Brain microvascular endothelial cell (primary cell): ENCODE data around the gene TRIM60.
"Not testable (repeated sequence)": the region's sequence is repeated elsewhere in the genome, so short reads cannot be mapped to it uniquely, and the experiment has no call there.

Experiments
- DNase-seq: peaks from one replicate; pipeline ENCODE4 v3.0.0-alpha.2; 2020
- H3K27ac ChIP-seq: fragments of 250-450 bp; sonication (Bioruptor Pico); 2 replicates; pipeline ENCODE4 v1.5.1; 2020; ENCODE audit warnings: mild to moderate bottlenecking, moderate library complexity
- H3K27me3 ChIP-seq: fragments of 250-450 bp; sonication (Bioruptor Pico); replicated peaks from 2 replicates; pipeline ENCODE4 v1.5.1; 2020; ENCODE audit warnings: mild to moderate bottlenecking
- H3K36me3 ChIP-seq: fragments of 250-450 bp; sonication (Bioruptor Pico); replicated peaks from 2 replicates; pipeline ENCODE4 v1.5.1; 2020; ENCODE audit warnings: mild to moderate bottlenecking
- H3K4me3 ChIP-seq: 2 replicates; pipeline ENCODE4 v1.5.1; 2011; ENCODE audit warnings: low read depth, mild to moderate bottlenecking, control low read depth, low read length, moderate library complexity
- CTCF ChIP-seq: IDR thresholded peaks from 2 replicates; pipeline ENCODE4 v1.5.1; 2011; ENCODE audit warnings: low read depth, mild to moderate bottlenecking, moderate library complexity, low read length, control low read depth, inconsistent platforms; ENCODE audit errors: missing control alignments
- in situ Hi-C: cut with HindIII; loops from 2 replicates; pipeline ENCODE4 v1.10.0; 2017; ENCODE audit warnings: low sequenced_read_pairs, low pct_ligation_motif_present

TRIM60 gene

GRCh38 chr4:165060938-165061337 is 29.1 kb downstream of the TRIM60 start:
- in situ Hi-C loops = no loop called here
- no peak for DNase-seq
- TF ChIP-seq CTCF = peak; percentile 37
- H3K4me3 ChIP-seq = no peak overlapping the region
- H3K27me3 ChIP-seq = no peaks in the 10 kb centered on the region
- no peak overlapping the region for H3K27ac ChIP-seq
- no peaks in the 10 kb centered on the region for H3K36me3 ChIP-seq

GRCh38 chr4:165070560-165070959 is 38.8 kb downstream of the TRIM60 start:
- DNase-seq = no peak
- H3K4me3 ChIP-seq = no peak overlapping the region
- in situ Hi-C loops = no loop called here
- no peaks in the 10 kb centered on the region for H3K27me3 ChIP-seq
- H3K36me3 ChIP-seq = no peaks in the 10 kb centered on the region
- no peak overlapping the region for H3K27ac ChIP-seq
- TF ChIP-seq CTCF = no peak

- in situ Hi-C loops, H3K36me3 ChIP-seq, H3K4me3 ChIP-seq, DNase-seq, H3K27me3 ChIP-seq, H3K27ac ChIP-seq: not testable (repeated sequence)
Measured at GRCh38 chr4:165073346-165073745, 41.5 kb downstream of the TRIM60 start.

GRCh38 chr4:165077034-165077578 is 45.3 kb downstream of the TRIM60 start:
- in situ Hi-C loops = no loop called here
- no peak for DNase-seq
- no peak overlapping the region for H3K4me3 ChIP-seq
- no peak overlapping the region for H3K27ac ChIP-seq
- TF ChIP-seq CTCF = no peak
- H3K27me3 ChIP-seq = no peaks in the 10 kb centered on the region
- H3K36me3 ChIP-seq = peaks cover 3% of the 10 kb centered on the region

GRCh38 chr4:165079476-165079875 is 47.7 kb downstream of the TRIM60 start:
- in situ Hi-C loops = no loop called here
- H3K27me3 ChIP-seq = no peaks in the 10 kb centered on the region
- peak; percentile 15 for DNase-seq
- no peak overlapping the region for H3K27ac ChIP-seq
- no peak for TF ChIP-seq CTCF
- no peak overlapping the region for H3K4me3 ChIP-seq
- H3K36me3 ChIP-seq = peaks cover 5% of the 10 kb centered on the region

- peaks cover 14% of the 10 kb centered on the region for H3K36me3 ChIP-seq
- DNase-seq, in situ Hi-C loops, H3K4me3 ChIP-seq, H3K27me3 ChIP-seq, H3K27ac ChIP-seq: not testable (repeated sequence)
Measured at GRCh38 chr4:165084787-165085186, 53.0 kb downstream of the TRIM60 start.

- Histone ChIP-seq H3K36me3 (peaks cover 14% of the 10 kb centered on the region), H3K4me3 (no peak overlapping the region), H3K27ac (no peak overlapping the region), H3K27me3 (no peaks in the 10 kb centered on the region)
- no peak for TF ChIP-seq CTCF
- in situ Hi-C loops = no loop called here
- no peak for DNase-seq
Measured at GRCh38 chr4:165085946-165086345, 54.1 kb downstream of the TRIM60 start.
